ENCODE results near the gene LDLRAD3. TPM values are rescaled to one million over a fixed set of nuclear protein-coding genes. Genes with fewer than 3 reads are reported as not detected.

Gene LDLRAD3
- polyA plus RNA-seq, 1 experiment: 7.8 TPM

DNA sequence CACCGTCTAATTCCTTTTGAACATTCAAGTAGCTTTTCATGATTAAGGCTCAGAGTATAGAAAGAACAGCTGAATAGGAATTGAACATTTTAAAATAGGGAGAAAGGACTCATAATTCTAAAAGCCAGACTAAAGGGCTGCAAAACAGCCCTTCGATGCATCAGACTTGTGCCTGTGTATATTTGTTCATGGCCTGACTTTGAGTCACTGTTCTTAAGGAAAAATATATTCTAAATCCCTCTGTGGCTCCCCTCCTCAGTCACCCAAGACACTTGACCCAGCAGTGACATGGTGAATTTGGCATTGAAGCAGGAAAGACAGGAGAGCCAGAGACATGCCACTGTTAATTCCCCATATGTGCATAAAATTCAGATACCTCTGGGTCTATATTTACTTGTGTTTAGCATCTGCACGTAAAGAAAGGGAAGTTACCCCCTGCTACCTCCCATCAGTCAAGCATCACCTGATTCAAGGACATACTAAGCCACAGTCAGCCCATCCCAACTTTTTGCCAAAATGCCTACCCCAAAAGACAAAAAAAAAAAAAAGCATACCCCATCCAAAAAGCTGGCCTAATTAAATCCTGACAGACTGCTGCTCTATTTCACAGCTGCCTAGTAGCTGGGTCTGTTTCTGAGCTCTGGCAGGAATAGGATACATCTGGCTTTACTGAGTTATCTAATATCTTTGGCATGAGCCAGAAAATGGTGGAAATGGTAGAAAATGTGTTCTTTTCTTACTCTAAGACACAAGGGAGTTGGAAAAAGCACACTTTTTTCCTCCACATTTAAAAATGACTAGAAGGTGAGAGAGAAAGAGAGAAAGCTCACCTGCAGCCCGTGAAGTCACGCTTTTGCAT is 251.9 kb downstream of the LDLRAD3 start:
- ChIA-PET CTCF (interaction anchor here (0.6 to 1.0 kb wide), 5 partner anchors 10 to 373 kb away, joined by 3 to 8 read pairs (median 3); no protein-coding TSS in a partner anchor), POLR2A (no interaction called here)
- Histone ChIP-seq H3K4me3 (ENCODE audit: low read depth, low read length) (no peak overlapping the region), H3K27me3 (ENCODE audit: control insufficient read depth, insufficient read depth, low read length) (no peaks in the 10 kb centered on the region), H3K9me3 (ENCODE audit: control insufficient read depth, insufficient read depth, low read length) (no peaks in the 10 kb centered on the region), H3K27ac (ENCODE audit: low read depth, low read length) (no peak overlapping the region)
- TF ChIP-seq, protein P1, sequence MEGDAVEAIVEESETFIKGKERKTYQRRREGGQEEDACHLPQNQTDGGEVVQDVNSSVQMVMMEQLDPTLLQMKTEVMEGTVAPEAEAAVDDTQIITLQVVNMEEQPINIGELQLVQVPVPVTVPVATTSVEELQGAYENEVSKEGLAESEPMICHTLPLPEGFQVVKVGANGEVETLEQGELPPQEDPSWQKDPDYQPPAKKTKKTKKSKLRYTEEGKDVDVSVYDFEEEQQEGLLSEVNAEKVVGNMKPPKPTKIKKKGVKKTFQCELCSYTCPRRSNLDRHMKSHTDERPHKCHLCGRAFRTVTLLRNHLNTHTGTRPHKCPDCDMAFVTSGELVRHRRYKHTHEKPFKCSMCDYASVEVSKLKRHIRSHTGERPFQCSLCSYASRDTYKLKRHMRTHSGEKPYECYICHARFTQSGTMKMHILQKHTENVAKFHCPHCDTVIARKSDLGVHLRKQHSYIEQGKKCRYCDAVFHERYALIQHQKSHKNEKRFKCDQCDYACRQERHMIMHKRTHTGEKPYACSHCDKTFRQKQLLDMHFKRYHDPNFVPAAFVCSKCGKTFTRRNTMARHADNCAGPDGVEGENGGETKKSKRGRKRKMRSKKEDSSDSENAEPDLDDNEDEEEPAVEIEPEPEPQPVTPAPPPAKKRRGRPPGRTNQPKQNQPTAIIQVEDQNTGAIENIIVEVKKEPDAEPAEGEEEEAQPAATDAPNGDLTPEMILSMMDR (IDR thresholded peaks at IDR 0.05; ENCODE audit: low read depth, low read length): no peak
- no peak for DNase-seq (ENCODE audit: low read depth, low spot score)

DNA sequence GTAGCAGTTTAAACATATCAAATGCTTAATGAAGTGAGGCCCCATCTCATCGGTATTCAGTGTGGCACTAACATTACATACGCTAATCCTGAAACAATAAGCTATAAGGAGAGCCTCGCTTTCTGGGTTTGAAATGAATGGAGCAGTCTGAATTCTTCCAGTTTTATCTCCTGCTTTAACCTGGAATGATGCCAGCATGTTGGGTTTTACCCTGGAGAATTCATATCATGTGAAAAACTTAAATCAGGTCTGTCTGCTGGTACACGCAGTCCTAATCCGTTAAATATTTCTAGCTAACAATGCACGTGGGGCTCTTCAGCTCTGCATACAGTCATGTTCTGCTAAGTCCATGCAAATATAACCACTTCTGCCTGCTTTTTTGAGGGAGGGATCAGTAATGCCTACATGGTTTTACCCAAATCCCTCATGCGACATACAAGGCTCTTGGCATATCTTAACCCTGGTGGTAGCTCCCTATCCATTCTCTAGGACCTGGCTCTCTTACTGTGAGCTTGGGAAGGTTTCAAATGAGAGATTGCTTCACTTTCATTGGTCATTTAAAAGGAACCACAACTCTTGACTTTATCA is 252.6 kb downstream of the LDLRAD3 start:
- Histone ChIP-seq H3K9me3 (ENCODE audit: control insufficient read depth, insufficient read depth, low read length) (no peaks in the 10 kb centered on the region), H3K27me3 (ENCODE audit: control insufficient read depth, insufficient read depth, low read length) (no peaks in the 10 kb centered on the region), H3K27ac (ENCODE audit: low read depth, low read length) (no peak overlapping the region), H3K4me3 (ENCODE audit: low read depth, low read length) (no peak overlapping the region)
- TF ChIP-seq, protein P1 (IDR thresholded peaks at IDR 0.05; ENCODE audit: low read depth, low read length): no peak
- no peak for DNase-seq (ENCODE audit: low read depth, low spot score)
- ChIA-PET POLR2A (no interaction called here), CTCF (interaction anchor here (0.6 to 1.0 kb wide), 4 partner anchors 9 to 374 kb away, joined by 3 to 8 read pairs (median 3); no protein-coding TSS in a partner anchor)

DNA sequence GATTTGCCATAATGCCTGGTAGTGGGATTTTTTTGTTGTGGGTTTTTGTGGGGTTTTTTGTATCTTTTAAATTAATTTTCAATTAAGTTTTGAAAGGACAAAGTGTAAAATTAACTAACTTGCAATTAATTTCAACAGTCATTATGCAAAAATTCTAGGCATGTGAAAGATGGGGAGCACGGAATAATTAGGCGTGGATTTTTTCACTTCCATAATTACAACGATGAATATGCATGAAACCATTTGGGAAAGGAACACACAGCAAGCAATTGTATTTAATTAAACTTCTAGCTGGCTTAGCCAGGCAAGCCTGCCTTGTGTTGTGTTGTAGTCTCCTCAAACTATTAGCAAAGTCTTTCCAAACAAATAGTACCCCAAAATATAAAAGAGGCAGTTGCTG is 257.5 kb downstream of the LDLRAD3 start:
- ChIA-PET CTCF (interaction anchor here (1.5 kb wide), 1 partner anchor 380 kb away, joined by 3 read pairs; no protein-coding TSS in a partner anchor), POLR2A (no interaction called here)
- no peak for DNase-seq (ENCODE audit: low read depth, low spot score)
- no peaks in the 10 kb centered on the region for H3K27me3 ChIP-seq (ENCODE audit: control insufficient read depth, insufficient read depth, low read length)
- TF ChIP-seq, protein P1 (IDR thresholded peaks at IDR 0.05; ENCODE audit: low read depth, low read length): no peak
- no peak overlapping the region for H3K4me3 ChIP-seq (ENCODE audit: low read depth, low read length)
- H3K27ac ChIP-seq (ENCODE audit: low read depth, low read length): no peak overlapping the region
- H3K9me3 ChIP-seq (ENCODE audit: control insufficient read depth, insufficient read depth, low read length): no peaks in the 10 kb centered on the region

DNA sequence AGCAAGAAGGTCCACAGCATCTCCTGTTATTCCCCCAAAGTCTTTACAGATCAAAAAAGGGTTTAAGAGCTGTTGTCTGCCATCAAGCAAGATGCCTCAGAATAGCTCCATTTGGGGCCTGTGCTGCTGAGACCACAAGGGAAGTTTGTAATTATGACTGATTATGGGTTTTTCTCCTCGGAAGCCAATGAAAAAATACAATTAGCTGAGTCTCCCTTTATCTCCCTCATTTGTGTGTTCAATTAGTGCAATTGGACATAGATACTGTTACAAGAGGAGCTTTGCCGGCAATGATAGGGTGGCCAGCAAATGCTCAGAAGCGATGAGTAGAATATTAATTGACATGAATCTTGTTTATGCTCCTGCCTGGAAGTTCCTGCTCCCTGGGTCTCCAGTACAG is 261.7 kb downstream of the LDLRAD3 start:
- no peak for DNase-seq (ENCODE audit: low read depth, low spot score)
- CTCF ChIA-PET: interaction anchor here (1.0 to 1.3 kb wide), 3 partner anchors 10 to 383 kb away, joined by 3 to 7 read pairs (median 3); no protein-coding TSS in a partner anchor
- no peak overlapping the region for H3K4me3 ChIP-seq (ENCODE audit: low read depth, low read length)
- H3K9me3 ChIP-seq (ENCODE audit: control insufficient read depth, insufficient read depth, low read length): no peaks in the 10 kb centered on the region
- TF ChIP-seq, protein P1 (IDR thresholded peaks at IDR 0.05; ENCODE audit: low read depth, low read length): no peak
- no peak overlapping the region for H3K27ac ChIP-seq (ENCODE audit: low read depth, low read length)
- POLR2A ChIA-PET: no interaction called here
- H3K27me3 ChIP-seq (ENCODE audit: control insufficient read depth, insufficient read depth, low read length): no peaks in the 10 kb centered on the region

DNA sequence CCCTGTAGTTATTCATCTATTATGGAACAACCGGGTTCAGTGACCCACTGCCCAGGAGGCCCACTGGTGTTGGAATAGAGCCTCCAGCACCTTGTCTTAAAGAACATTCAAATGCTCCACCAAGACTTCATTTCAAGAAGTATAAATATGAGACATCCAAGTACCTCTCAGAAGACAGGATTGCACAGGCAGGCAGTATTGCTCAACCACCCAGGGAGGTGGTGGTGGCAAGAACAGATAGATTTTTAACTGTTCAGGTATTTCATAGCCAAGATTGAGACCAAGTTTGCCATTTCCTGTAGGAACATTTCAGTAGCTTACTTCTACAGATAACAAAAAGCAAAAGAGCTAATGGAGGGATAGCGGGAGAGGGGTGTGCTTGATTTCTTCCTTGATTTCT is 266.7 kb downstream of the LDLRAD3 start:
- H3K4me3 ChIP-seq (ENCODE audit: low read depth, low read length): no peak overlapping the region
- DNase-seq (ENCODE audit: low read depth, low spot score): no peak
- TF ChIP-seq, protein P1 (IDR thresholded peaks at IDR 0.05; ENCODE audit: low read depth, low read length): no peak
- H3K9me3 ChIP-seq (ENCODE audit: control insufficient read depth, insufficient read depth, low read length): no peaks in the 10 kb centered on the region; the same call in 1 of the 2 replicates
- no peak overlapping the region for H3K27ac ChIP-seq (ENCODE audit: low read depth, low read length)
- ChIA-PET POLR2A (no interaction called here), CTCF (no interaction called here)
- H3K27me3 ChIP-seq (ENCODE audit: control insufficient read depth, insufficient read depth, low read length): no peaks in the 10 kb centered on the region
